PC-9 (cell line): Measurements from ENCODE around the gene MRPS22.

Experiments used
- CTCF ChIP-seq: fragments of 200-600 bp; sonication (generic); conservative IDR thresholded peaks from 2 replicates; pipeline ENCODE4 v1.6.1; 2017; ENCODE audit warnings: mixed run types, antibody characterized with exemption, mild to moderate bottlenecking, moderate library complexity
- EZH2 ChIP-seq: fragments of 200-600 bp; sonication (generic); IDR thresholded peaks from 2 replicates; pipeline ENCODE4 v1.8.0; 2017; ENCODE audit warnings: antibody characterized with exemption, low read depth

GRCh38 chr3:139320551-139321309 lies 23.1 kb upstream of the MRPS22 start:
- TF ChIP-seq EZH2 (no peak), CTCF (no peak)
